CD4-positive, alpha-beta memory T cell (primary cell): Measurements from ENCODE around the gene MAPK14. TPM values are rescaled to one million over a fixed set of nuclear protein-coding genes. Genes with fewer than 3 reads are reported as not detected.
"Not testable (repeated sequence)": the region's sequence is repeated elsewhere in the genome, so short reads cannot be mapped to it uniquely, and the experiment has no call there.

ENCODE experiments used
- CTCF ChIA-PET: fragments of 350-600 bp; sonication (Branson Sonifier 250); formaldehyde crosslinking; loops from one replicate; lab custom pipeline; 2021; ENCODE audit warnings: inconsistent platforms; ENCODE audit not compliant: partially characterized antibody; lab: Charles Lee
- POLR2A ChIA-PET: fragments of 350-600 bp; sonication (Branson Sonifier 250); formaldehyde crosslinking; loops from one replicate; lab custom pipeline; 2021; ENCODE audit not compliant: partially characterized antibody; lab: Charles Lee
- DNase-seq, 5 donors: peaks; one replicate each; pipeline versions ENCODE4 v3.0.0 to v3.0.0-alpha.2; 2020 to 2022; ENCODE audit warnings: mixed read lengths in 1 of 5
- H3K27ac ChIP-seq: one replicate; pipeline ENCODE4 v1.7.0; 2013; ENCODE audit warnings: low read depth, low read length
- H3K27me3 ChIP-seq: 2 replicates; pipeline ENCODE4 v1.7.0; 2013; ENCODE audit warnings: mild to moderate bottlenecking, low read length, moderate library complexity; ENCODE audit not compliant: insufficient read depth
- H3K36me3 ChIP-seq: 2 replicates; pipeline ENCODE4 v1.7.0; 2013; ENCODE audit warnings: mild to moderate bottlenecking, low read length, moderate library complexity; ENCODE audit not compliant: insufficient read depth
- H3K4me1 ChIP-seq: 2 replicates; pipeline ENCODE4 v1.7.0; 2013; ENCODE audit warnings: mild to moderate bottlenecking, low read length, moderate library complexity; ENCODE audit not compliant: insufficient read depth
- H3K4me3 ChIP-seq, 2 donors: one replicate each; pipeline ENCODE4 v1.7.0; 2013; ENCODE audit warnings: low read length in 2 of 2, mild to moderate bottlenecking in 1 of 2
- H3K9me3 ChIP-seq, 2 donors: one replicate each; pipeline ENCODE4 v1.7.0; 2013; ENCODE audit warnings: low read length in 2 of 2, control low read depth in 1 of 2; ENCODE audit not compliant: control insufficient read depth in 1 of 2
- H3K27ac Mint-ChIP-seq, 7 donors: one replicate each; pipeline ENCODE4 v1.8.0; 2020 to 2021; ENCODE audit warnings: mixed read lengths in 7 of 7, mild to moderate bottlenecking in 6 of 7, inconsistent platforms in 3 of 7, moderate library complexity in 3 of 7
- H3K27me3 Mint-ChIP-seq, 2 donors: one replicate each; pipeline ENCODE4 v1.8.0; 2020 to 2021; ENCODE audit warnings: mixed read lengths in 2 of 2
- H3K36me3 Mint-ChIP-seq, 2 donors: one replicate each; pipeline ENCODE4 v1.8.0; 2020 to 2021; ENCODE audit warnings: mixed read lengths in 2 of 2, inconsistent platforms in 1 of 2, mild to moderate bottlenecking in 1 of 2
- H3K4me1 Mint-ChIP-seq, 4 donors: one replicate each; pipeline ENCODE4 v1.8.0; 2020 to 2021; ENCODE audit warnings: mixed read lengths in 4 of 4, mild to moderate bottlenecking in 1 of 4
- H3K4me3 Mint-ChIP-seq, 8 donors: one replicate each; pipeline ENCODE4 v1.8.0; 2020 to 2021; ENCODE audit warnings: mixed read lengths in 8 of 8, mild to moderate bottlenecking in 7 of 8, moderate library complexity in 6 of 8, inconsistent platforms in 3 of 8
- H3K9me3 Mint-ChIP-seq, 8 donors: one replicate each; pipeline ENCODE4 v1.8.0; 2020 to 2021; ENCODE audit warnings: mixed read lengths in 8 of 8, mild to moderate bottlenecking in 5 of 8, inconsistent platforms in 3 of 8, moderate library complexity in 1 of 8
- intact Hi-C: fragments of 100-400 bp; cut with micrococcal nuclease; formaldehyde crosslinking; loops from one replicate; pipeline ENCODE4 v1.15.1; 2023
- polyA plus RNA-seq, 2 donors: library from polyadenylated mRNA; unstranded; fragments of 300-500 nt; fragmentation: Illumina TruSeq; gene quantifications; one replicate each; pipeline ENCODE4 v1.2.3, GENCODE V29; 2021
- total RNA-seq, 2 experiments: library from RNA; stranded (reverse); gene quantifications; one replicate each; pipeline ENCODE4 v1.2.3, GENCODE V29; 2021

The MAPK14 gene
- total and polyA plus RNA-seq, 4 experiments from 2014 or later: 38.5 to 64.3 (median 53.8) TPM

DNA sequence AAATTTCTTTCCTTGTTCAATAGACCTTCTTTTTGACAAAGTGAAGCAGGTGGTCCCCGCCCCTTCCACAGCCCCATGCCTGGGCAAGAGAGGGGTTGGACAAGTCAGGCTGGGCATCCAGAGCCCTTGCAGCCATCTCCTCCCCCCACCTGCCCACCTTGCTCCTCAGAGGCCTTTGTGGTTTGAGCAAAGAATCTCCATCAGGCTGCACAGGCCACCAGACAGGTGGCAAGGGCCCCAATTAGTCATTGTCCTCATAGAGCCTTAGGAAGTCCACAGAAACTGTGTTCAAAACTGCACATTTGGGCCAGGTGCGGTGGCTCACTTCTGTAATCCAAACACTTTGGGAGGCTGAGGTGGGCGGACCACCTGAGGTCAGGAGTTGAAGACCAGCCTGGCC lies 101.2 kb downstream of the MAPK14 start:
- H3K27me3 Mint-ChIP-seq: no peaks in the 10 kb centered on the region
- peaks cover 46 to 77% (median 61%) of the 10 kb centered on the region in 4 donors for H3K4me1 Mint-ChIP-seq
- no peaks in the 10 kb centered on the region for H3K27me3 ChIP-seq
- intact Hi-C loops: no loop called here
- H3K27ac ChIP-seq: no peak overlapping the region
- no peaks in the 10 kb centered on the region for H3K9me3 Mint-ChIP-seq
- peak overlapping the region in 3 of 7 donors; percentile 10 to 90 (median 86) for H3K27ac Mint-ChIP-seq
- H3K4me1 ChIP-seq: peaks cover 73% of the 10 kb centered on the region
- ChIA-PET POLR2A (no interaction called here), CTCF (no interaction called here)
- DNase-seq: no peak
- H3K4me3 Mint-ChIP-seq: peak overlapping the region in 6 of 8 donors; percentile 67 to 75 (median 70)
- no peaks in the 10 kb centered on the region for H3K36me3 ChIP-seq
- H3K36me3 Mint-ChIP-seq: peaks cover 10 to 13% of the 10 kb centered on the region in 2 donors
- H3K9me3 ChIP-seq: no peaks in the 10 kb centered on the region
- no peak overlapping the region for H3K4me3 ChIP-seq

DNA sequence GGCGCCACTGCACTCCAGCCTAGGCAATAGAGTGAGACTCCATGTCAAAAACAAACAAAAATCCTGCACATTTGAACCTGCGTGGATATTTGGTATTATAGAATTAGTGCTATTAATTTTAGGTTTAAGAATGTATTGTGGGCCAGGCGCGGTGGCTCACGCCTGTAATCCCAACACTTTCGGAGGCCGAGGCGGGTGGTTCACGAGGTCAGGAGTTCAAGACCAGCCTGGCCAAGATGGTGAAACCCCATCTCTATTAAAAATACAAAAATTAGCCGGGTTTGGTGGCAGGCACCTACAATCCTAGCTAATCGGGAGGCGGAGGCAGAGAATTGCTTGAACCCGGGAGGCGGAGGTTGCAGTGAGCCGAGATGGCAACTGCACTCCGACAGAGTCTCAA lies 101.7 kb downstream of the MAPK14 start:
- H3K27me3 Mint-ChIP-seq, intact Hi-C loops, H3K27ac ChIP-seq, H3K9me3 Mint-ChIP-seq, H3K27me3 ChIP-seq, H3K4me3 ChIP-seq, DNase-seq, H3K36me3 ChIP-seq, H3K9me3 ChIP-seq: not testable (repeated sequence)
- CTCF ChIA-PET: interaction anchor here (0.7 to 4.7 kb wide), 2 partner anchors 7 to 34 kb away, joined by 4 to 58 read pairs; no protein-coding TSS in a partner anchor
- Mint-ChIP-seq H3K4me3 (peak overlapping the region; percentile 15 to 88 (median 70)), H3K36me3 (peaks cover 13 to 14% of the 10 kb centered on the region in 2 donors), H3K4me1 (peaks cover 45 to 73% (median 58%) of the 10 kb centered on the region in 4 donors), H3K27ac (peak overlapping the region in 5 of 7 donors; percentile 10 to 93 (median 86))
- POLR2A ChIA-PET: interaction anchor here (1.0 to 5.0 kb wide), 5 partner anchors 7 to 102 kb away, joined by 4 to 93 read pairs (median 37); partner anchors contain the start of genes BRPF3 and MAPK14
- H3K4me1 ChIP-seq: peaks cover 70% of the 10 kb centered on the region

DNA sequence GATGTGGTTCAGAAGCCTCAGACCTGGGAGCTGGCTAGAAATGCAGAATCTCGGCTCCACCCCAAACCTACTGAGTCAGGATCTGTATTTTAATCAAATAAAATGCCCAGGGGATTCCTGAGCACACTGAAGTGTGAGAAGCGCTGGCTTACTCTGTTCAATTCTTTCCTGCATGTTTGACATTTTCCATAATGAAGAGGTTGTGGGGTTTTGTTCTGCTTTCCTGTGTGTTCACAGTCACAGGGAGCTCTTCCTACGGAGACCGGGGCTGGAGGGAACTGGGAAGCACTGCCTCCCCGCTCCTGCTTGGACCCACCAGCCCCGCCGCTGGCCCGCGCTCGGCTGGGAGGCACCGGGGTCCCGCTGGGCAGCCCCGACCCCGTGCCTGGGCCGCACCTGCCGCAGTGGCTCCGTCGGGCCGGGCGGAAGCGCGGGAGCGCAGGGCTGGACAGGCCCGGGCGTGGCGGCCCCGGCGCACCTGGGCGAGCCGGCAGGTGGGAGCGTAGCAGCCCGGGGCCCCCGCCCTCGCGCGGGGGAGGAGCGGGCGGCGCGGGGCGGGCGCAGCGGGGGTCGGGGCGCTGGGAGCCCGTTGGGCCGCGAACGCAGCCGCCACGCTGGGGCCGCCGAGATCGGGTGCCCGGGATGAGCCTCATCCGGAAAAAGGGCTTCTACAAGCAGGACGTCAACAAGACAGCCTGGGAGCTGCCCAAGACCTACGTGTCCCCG lies 102.5 kb downstream of the MAPK14 start, which contains the start of gene MAPK13:
MAPK13 (plus strand) TSS at position 573 of the 726 bp plus-strand sequence; CDS start at position 643, 70 bp downstream.
- Histone ChIP-seq H3K9me3 (no peaks in the 10 kb centered on the region), H3K36me3 (peaks cover 2% of the 10 kb centered on the region), H3K27ac (peak within 1 kb of the TSS; percentile 86), H3K27me3 (no peaks in the 10 kb centered on the region), H3K4me3 (peak within 1 kb of the TSS; percentile 58 to 85), H3K4me1 (peaks cover 64% of the 10 kb centered on the region)
- intact Hi-C loops: loop anchor here (2.0 kb wide), 3 partner anchors 13 to 67 kb away; partner anchors contain the start of gene BRPF3
- CTCF ChIA-PET: interaction anchor here (0.7 to 4.7 kb wide), 5 partner anchors 8 to 35 kb away, joined by 4 to 58 read pairs (median 7); no protein-coding TSS in a partner anchor
- peak within 1 kb of the TSS; percentile 87 to 91 (median 89) for H3K4me3 Mint-ChIP-seq
- H3K36me3 Mint-ChIP-seq: peaks cover 14 to 17% of the 10 kb centered on the region in 2 donors
- no peaks in the 10 kb centered on the region for H3K27me3 Mint-ChIP-seq
- DNase-seq: peak in 4 of 5 donors; percentile 32 to 46 (median 35)
- H3K27ac Mint-ChIP-seq: peak within 1 kb of the TSS; percentile 88 to 97 (median 92)
- H3K4me1 Mint-ChIP-seq: peaks cover 43 to 66% (median 54%) of the 10 kb centered on the region in 4 donors
- POLR2A ChIA-PET: interaction anchor here (0.7 to 5.0 kb wide), 11 partner anchors 8 to 312 kb away, joined by 3 to 93 read pairs (median 10); partner anchors contain the start of genes BRPF3 and MAPK14
- H3K9me3 Mint-ChIP-seq: no peaks in the 10 kb centered on the region

GRCh38 chr6:36130667-36131510 lies 103.3 kb downstream of the MAPK14 start:
- Mint-ChIP-seq H3K9me3 (no peaks in the 10 kb centered on the region), H3K4me1 (peaks cover 41 to 58% (median 50%) of the 10 kb centered on the region in 4 donors), H3K36me3 (peaks cover 21 to 25% of the 10 kb centered on the region in 2 donors), H3K27ac (peak overlapping the region; percentile 88 to 93 (median 91)), H3K4me3 (peak overlapping the region; percentile 87 to 91 (median 88)), H3K27me3 (no peaks in the 10 kb centered on the region)
- Histone ChIP-seq H3K27me3 (no peaks in the 10 kb centered on the region), H3K36me3 (peaks cover 10% of the 10 kb centered on the region), H3K27ac (peak overlapping the region; percentile 86), H3K4me3 (peak overlapping the region; percentile 58 to 85), H3K4me1 (peaks cover 59% of the 10 kb centered on the region), H3K9me3 (no peaks in the 10 kb centered on the region)
- DNase-seq: peak; percentile 34 to 72 (median 38)
- CTCF ChIA-PET: interaction anchor here (0.8 to 4.7 kb wide), 15 partner anchors 9 to 102 kb away, joined by 3 to 58 read pairs (median 6); partner anchors contain the start of gene BRPF3
- intact Hi-C loops: loop anchor here (1.0 to 2.0 kb wide), 4 partner anchors 8 to 66 kb away; partner anchors contain the start of gene BRPF3
- POLR2A ChIA-PET: interaction anchor here (0.7 to 5.0 kb wide), 20 partner anchors 8 to 311 kb away, joined by 3 to 93 read pairs (median 8); partner anchors contain the start of genes BRPF3 and MAPK14

- H3K9me3 Mint-ChIP-seq: no peaks in the 10 kb centered on the region
- no peaks in the 10 kb centered on the region for H3K27me3 ChIP-seq
- H3K4me1 Mint-ChIP-seq: peaks cover 33 to 50% (median 43%) of the 10 kb centered on the region in 4 donors
- H3K4me3 Mint-ChIP-seq: peak overlapping the region; percentile 87 to 91 (median 88)
- peaks cover 18% of the 10 kb centered on the region for H3K36me3 ChIP-seq
- H3K4me3 ChIP-seq: peak overlapping the region; percentile 58 to 85
- ChIA-PET CTCF (interaction anchor here (0.8 to 4.7 kb wide), 16 partner anchors 9 to 103 kb away, joined by 3 to 58 read pairs (median 6); partner anchors contain the start of gene BRPF3), POLR2A (interaction anchor here (0.8 to 5.0 kb wide), 19 partner anchors 8 to 310 kb away, joined by 3 to 93 read pairs (median 9); partner anchors contain the start of genes BRPF3 and MAPK14)
- H3K27ac Mint-ChIP-seq: peak overlapping the region; percentile 88 to 93 (median 91)
- peaks cover 25 to 32% of the 10 kb centered on the region in 2 donors for H3K36me3 Mint-ChIP-seq
- H3K27ac ChIP-seq: peak overlapping the region; percentile 86
- DNase-seq: peak; percentile 43 to 79 (median 48)
- no peaks in the 10 kb centered on the region for H3K27me3 Mint-ChIP-seq
- intact Hi-C loops: loop anchor here (1.0 to 2.0 kb wide), 4 partner anchors 8 to 65 kb away; partner anchors contain the start of gene BRPF3
- H3K9me3 ChIP-seq: no peaks in the 10 kb centered on the region
- peaks cover 52% of the 10 kb centered on the region for H3K4me1 ChIP-seq
Measured at GRCh38 chr6:36131511-36132245, 104.1 kb downstream of the MAPK14 start.
